GM21825 (cell line): ENCODE data around the gene PSD4.

ENCODE experiments used
- ATAC-seq: cut with Tn5 transposase; IDR thresholded peaks from one replicate; pipeline ENCODE4 v1.9.1; 2021; ENCODE audit warnings: mild to moderate bottlenecking, moderate library complexity; ENCODE audit not compliant: unreplicated experiment

PSD4 gene

DNA sequence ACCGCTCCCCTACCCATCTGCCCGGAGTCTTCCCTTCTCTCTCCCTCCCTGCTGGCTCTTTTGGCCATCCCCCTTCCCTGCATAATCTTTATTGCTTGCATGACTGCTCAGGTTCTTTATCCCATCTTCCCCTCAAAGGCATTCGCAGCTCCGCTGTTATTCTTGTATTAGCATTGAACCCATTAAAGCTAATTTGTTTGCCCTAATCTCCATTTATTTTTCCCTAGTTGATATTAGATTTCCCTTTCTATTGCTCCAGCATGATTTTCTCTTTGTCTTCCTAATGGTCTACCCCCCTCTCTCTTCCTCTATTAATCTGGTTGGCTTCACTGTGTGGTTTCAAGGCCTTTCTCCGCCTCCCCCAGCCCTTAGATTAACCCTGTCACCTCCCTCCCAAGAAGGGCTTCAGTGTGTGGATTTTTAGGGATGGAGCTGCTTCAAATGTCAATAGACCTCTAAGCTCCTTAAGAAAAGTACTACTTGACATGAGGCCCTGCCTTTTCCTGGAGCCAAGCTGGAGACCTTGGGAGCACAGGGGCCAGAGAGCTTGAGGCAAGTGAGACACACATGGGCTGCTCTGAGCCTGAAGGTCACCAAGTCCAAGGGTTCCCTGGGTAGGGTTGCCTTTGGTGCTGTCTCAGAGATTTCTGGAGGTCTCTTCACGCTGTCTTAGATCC, 84.8 kb downstream of the PSD4 start:
- ATAC-seq = no peak
